ENCODE measurements around the gene TGFB2.

- no peak for TF ChIP-seq CTCF (IDR thresholded peaks at IDR 0.05)
- no peak for TF ChIP-seq POLR2A (IDR thresholded peaks at IDR 0.05)
Observed at GRCh38 chr1:218456444-218456843, 111.3 kb downstream of the TGFB2 start.
